Natural killer cell treated with Interleukin-12 subunit alpha and Interleukin-12 subunit beta and Interleukin-15 and Interleukin-18, amount 100 ng/mL, for 72 hours (primary cell): ENCODE measurements around the gene STAU1. TPM values are rescaled to one million over a fixed set of nuclear protein-coding genes. Genes with fewer than 3 reads are reported as not detected.
"Not testable (repeated sequence)": the region's sequence is repeated elsewhere in the genome, so short reads cannot be mapped to it uniquely, and the experiment has no call there.

Experiments
- ATAC-seq, 2 donors: fragments of 150-1000 bp; cut with Tn5 transposase in 1 of 2; sonication (Bioruptor Pico), chemical (Tn5 transposase) in 1 of 2; 2 replicates each; pipeline ENCODE4 v1.10.0; 2021
- DNase-seq: peaks from one replicate; pipeline ENCODE4 v3.0.0; 2022; ENCODE audit warnings: low spot score
- H3K27ac Mint-ChIP-seq, 2 donors: 1 replicate in 1 of 2; 2 replicates in 1 of 2; pipeline ENCODE4 v1.8.0; 2022; ENCODE audit warnings: mixed read lengths in 2 of 2, mild to moderate bottlenecking in 1 of 2, moderate library complexity in 1 of 2
- H3K27me3 Mint-ChIP-seq, 2 donors: 1 replicate in 1 of 2; 2 replicates in 1 of 2; pipeline ENCODE4 v1.8.0; 2022; ENCODE audit warnings: mixed read lengths in 2 of 2
- H3K36me3 Mint-ChIP-seq: one replicate; pipeline ENCODE4 v1.8.0; 2022; ENCODE audit warnings: mixed read lengths
- H3K4me1 Mint-ChIP-seq, 2 donors: 1 replicate in 1 of 2; 2 replicates in 1 of 2; pipeline ENCODE4 v1.8.0; 2022; ENCODE audit warnings: low read depth in 2 of 2, mixed read lengths in 2 of 2, mild to moderate bottlenecking in 1 of 2
- H3K4me3 Mint-ChIP-seq: one replicate; pipeline ENCODE4 v1.8.0; 2022; ENCODE audit warnings: mixed read lengths
- H3K9me3 Mint-ChIP-seq: 2 replicates; pipeline ENCODE4 v1.8.0; 2022; ENCODE audit warnings: mixed read lengths
- total RNA-seq, 2 donors: library from RNA; stranded (reverse); gene quantifications; one replicate each; pipeline ENCODE4 v1.2.3, GENCODE V29; 2022

STAU1 gene
- total RNA-seq, 2 donors from 2014 or later = 77.7 to 86.4 TPM

DNA sequence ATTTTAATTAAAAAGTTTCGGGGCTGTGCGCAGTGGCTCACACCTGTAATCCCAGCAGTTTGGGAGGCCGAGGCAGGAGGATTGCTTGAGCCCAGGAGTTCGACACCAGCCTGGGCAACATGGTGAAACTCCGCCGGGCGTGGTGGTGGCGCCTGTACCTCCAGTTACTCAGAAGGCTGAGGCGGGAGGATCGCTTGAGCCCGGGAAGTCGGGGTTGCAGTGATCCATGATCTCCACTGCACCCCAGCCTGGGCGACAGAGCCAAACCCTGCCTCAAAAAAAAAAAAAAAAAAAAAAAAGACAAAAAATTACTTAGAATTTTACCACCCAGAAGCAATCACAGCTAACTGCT, 30.6 kb upstream of the STAU1 start:
- H3K9me3 Mint-ChIP-seq, DNase-seq, H3K27me3 Mint-ChIP-seq, ATAC-seq: not testable (repeated sequence)
- Mint-ChIP-seq H3K4me1 (peaks cover 25 to 28% of the 10 kb centered on the region in 2 donors), H3K36me3 (peaks cover 16% of the 10 kb centered on the region), H3K4me3 (peak overlapping the region; percentile 99), H3K27ac (peak overlapping the region; percentile 96 to 98)

DNA sequence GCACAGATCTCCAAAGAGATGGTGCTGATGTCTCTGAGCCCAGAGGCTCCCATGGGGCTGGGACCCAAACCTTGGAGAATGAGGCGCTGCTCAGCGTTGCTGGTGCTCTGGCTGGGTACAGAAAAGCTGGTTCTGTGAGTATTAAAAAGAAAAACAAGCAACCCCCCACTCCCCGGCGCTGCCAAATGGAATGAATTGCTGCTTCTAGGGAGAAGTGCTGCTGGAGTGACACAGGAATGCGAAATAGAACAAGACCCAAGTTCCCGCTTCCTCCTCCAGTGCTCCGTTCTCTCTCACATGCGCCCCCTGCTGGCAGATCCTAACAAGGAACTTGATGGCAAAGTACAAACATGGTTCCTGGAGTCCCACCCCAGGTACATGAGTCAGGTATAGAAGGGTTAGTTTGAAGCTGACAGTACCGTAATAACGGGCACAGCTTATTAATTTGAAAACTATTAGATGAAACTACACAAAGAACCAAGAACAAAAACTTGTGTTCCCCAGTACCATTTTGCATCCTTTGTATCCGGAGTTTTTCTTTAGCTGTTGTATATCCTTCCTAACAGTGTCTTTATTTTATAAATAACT, 29.0 kb upstream of the STAU1 start:
- no peaks in the 10 kb centered on the region for H3K27me3 Mint-ChIP-seq
- no peaks in the 10 kb centered on the region for H3K9me3 Mint-ChIP-seq
- DNase-seq (peak; percentile 91), ATAC-seq (peak; percentile 46 to 53)
- peaks cover 25 to 28% of the 10 kb centered on the region in 2 donors for H3K4me1 Mint-ChIP-seq
- H3K36me3 Mint-ChIP-seq = peaks cover 11% of the 10 kb centered on the region
- peak overlapping the region in 1 of 2 donors; percentile 41 for H3K27ac Mint-ChIP-seq
- peak overlapping the region; percentile 32 for H3K4me3 Mint-ChIP-seq

DNA sequence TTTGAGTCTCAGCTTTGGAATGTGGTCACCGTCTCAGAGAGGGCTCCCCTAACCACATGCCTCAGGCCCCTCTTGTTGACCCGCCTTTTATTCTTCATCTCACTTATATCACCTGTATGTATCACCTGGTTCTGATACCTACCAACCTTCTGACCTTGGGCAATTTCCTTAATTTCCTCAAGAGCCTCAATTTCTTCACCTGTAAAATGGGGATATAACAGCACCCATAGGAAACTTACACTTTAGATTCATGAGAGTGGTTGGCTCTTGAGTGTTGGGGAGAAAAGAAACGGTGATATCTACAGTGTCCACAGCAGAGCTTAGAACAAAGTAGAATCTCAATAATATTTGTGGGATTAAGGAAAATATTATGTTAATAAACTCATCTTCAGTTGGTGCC, 27.1 kb upstream of the STAU1 start:
- Mint-ChIP-seq H3K27me3 (no peaks in the 10 kb centered on the region), H3K36me3 (peaks cover 12% of the 10 kb centered on the region), H3K4me3 (no peak overlapping the region), H3K27ac (no peak overlapping the region), H3K4me1 (peaks cover 15 to 17% of the 10 kb centered on the region in 2 donors), H3K9me3 (no peaks in the 10 kb centered on the region)
- ATAC-seq = no peak
- DNase-seq = no peak

DNA sequence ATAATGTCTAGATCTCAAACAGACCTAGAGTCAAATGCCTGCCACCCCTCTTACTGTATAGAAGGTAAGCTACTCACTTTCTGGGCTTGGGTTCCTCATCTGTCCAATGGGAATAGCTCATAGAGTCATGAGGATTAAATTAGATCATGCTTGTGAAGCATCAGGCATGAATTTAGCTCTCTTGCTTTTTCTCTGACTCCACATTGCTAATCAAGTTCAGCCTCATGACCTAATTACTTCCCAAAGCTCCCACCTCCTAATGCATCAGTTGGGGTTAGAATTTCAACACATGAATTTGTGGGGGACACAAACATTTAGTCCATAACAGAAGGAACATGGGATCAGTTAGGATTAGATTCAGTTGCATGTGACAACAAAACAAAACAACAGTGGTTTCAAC, 26.4 kb upstream of the STAU1 start:
- Mint-ChIP-seq H3K36me3 (peaks cover 10% of the 10 kb centered on the region), H3K27me3 (no peaks in the 10 kb centered on the region), H3K4me1 (peaks cover 8 to 11% of the 10 kb centered on the region in 2 donors), H3K27ac (no peak overlapping the region), H3K4me3 (no peak overlapping the region), H3K9me3 (peaks cover 2% of the 10 kb centered on the region)
- DNase-seq (no peak), ATAC-seq (no peak)

DNA sequence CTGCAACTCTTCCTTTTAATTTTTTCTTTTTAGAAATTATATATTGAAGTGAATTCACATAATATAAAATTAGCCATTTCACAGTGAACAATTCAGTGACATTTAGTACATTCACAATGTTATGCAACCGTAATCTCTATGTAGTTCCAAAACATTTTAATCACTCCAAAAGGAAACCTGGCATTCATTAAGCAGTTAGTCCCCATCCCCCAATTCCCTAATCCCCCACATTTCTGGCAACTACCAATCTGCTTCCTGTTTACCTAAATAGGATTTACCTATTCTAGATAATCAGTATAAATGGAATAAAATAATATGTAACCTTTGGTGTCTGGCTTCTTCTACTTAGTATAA, 22.6 kb upstream of the STAU1 start:
- no peak overlapping the region for H3K4me3 Mint-ChIP-seq
- DNase-seq (no peak), ATAC-seq (no peak)
- H3K36me3 Mint-ChIP-seq = peaks cover 6% of the 10 kb centered on the region
- peaks cover 2% of the 10 kb centered on the region for H3K9me3 Mint-ChIP-seq
- H3K4me1 Mint-ChIP-seq = no peaks in the 10 kb centered on the region
- no peaks in the 10 kb centered on the region for H3K27me3 Mint-ChIP-seq
- no peak overlapping the region for H3K27ac Mint-ChIP-seq

DNA sequence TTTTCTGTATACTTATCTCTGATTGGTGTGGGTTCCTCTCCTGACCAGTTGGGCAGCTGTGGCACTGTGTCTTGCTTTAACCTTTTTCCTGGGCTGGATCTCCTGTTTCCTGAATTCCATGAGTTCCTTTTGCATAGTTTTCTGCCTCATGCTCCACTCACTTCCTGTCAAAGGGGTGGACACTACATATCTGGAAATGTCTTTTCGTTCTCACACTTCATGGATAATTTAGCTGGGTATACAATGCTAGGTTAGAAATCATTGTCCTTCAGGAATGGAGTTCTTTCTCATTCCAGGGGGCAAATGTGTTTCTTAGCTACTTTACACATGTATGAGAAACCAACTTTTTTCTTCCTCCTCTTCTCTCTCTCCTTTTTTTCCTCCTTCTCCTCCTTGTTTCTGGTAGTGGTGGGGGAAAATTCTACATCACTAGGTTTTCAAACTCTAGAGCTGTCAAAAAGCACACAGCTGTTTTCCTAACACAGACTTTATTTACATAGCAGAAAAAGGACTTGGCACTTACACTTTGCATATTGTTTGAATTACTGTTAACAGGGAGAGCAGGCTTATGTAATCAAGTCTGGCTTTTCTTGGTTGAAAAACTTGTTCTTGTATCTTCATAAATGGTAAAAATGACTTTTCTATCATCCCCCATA, 22.1 kb upstream of the STAU1 start:
- Mint-ChIP-seq H3K27ac (no peak overlapping the region), H3K9me3 (peaks cover 2% of the 10 kb centered on the region)

DNA sequence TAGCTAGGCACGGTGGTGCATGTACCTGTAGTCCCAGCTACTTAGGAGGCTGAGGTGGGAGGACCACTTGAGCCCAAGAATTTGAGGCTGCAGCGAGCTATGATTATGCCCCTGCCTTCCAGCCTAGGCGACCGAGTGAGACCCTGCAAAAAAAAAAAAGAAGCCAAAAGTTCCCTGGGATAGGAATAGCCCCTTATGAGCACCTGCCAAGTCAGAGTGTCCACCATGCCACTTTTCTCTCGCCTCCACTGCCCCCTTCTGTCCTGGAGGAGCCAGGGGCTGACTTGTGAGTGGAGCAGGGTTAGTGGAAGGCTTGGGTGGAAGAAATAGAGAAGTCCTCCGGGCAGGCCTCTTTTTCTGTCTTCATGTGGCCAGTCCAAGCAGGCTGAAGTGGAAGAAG, 18.9 kb upstream of the STAU1 start:
- DNase-seq (no peak), ATAC-seq (no peak)
- no peaks in the 10 kb centered on the region for H3K4me1 Mint-ChIP-seq

More for the DNA sequence above, 22.1 kb upstream of the STAU1 start:
- H3K4me1 Mint-ChIP-seq = no peaks in the 10 kb centered on the region
- H3K4me3 Mint-ChIP-seq = no peak overlapping the region
- H3K27me3 Mint-ChIP-seq = no peaks in the 10 kb centered on the region
- H3K36me3 Mint-ChIP-seq = peaks cover 6% of the 10 kb centered on the region
- DNase-seq (no peak), ATAC-seq (no peak)

DNA sequence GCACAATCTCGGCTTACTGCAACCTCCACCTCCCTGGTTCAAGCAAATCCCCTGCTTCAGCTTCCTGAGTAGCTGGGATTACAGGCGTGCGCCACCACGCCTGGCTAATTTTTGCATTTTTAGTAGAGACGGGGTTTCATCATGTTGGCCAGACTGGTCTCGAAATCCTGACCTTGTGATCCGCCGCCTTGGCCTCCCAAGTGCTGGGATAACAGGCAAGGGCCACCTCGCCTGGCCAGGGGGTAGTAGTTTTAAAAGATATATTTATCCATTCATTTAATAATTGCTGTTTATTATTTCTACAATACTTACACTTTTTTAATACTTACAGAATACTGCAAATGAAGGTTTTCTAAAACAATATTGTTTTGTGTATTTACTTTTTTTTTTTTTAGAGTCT, 15.6 kb upstream of the STAU1 start:
- Mint-ChIP-seq H3K27me3 (no peaks in the 10 kb centered on the region), H3K4me1 (no peaks in the 10 kb centered on the region), H3K9me3 (no peaks in the 10 kb centered on the region), H3K36me3 (no peaks in the 10 kb centered on the region), H3K4me3 (no peak overlapping the region), H3K27ac (no peak overlapping the region)
- ATAC-seq = no peak
- DNase-seq = no peak

More for the DNA sequence above, 18.9 kb upstream of the STAU1 start:
- peaks cover 2% of the 10 kb centered on the region for H3K9me3 Mint-ChIP-seq
- no peaks in the 10 kb centered on the region for H3K27me3 Mint-ChIP-seq
- no peak overlapping the region for H3K27ac Mint-ChIP-seq
- no peak overlapping the region for H3K4me3 Mint-ChIP-seq
- peaks cover 6% of the 10 kb centered on the region for H3K36me3 Mint-ChIP-seq

DNA sequence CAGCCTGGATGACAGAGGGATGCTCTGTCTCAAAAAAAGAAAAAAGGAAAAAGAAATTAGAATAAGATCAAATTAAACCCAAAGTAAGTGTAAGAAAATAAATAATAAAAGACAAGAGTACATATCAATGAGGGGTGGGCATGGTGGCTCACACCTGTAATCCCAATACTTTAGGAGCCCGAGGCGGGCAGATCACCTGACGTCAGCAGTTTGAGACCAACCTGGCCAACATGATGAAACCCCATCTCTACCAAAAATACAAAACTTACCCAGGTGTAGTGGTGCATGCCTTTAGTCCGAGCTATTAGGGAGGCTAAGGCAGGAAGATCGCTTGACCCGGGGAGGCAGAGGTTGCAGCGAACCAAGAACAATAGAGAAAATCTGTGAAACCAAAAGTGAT, 14.9 kb upstream of the STAU1 start:
- no peak overlapping the region for H3K4me3 Mint-ChIP-seq
- no peak overlapping the region for H3K27ac Mint-ChIP-seq
- DNase-seq = no peak
- H3K4me1 Mint-ChIP-seq = no peaks in the 10 kb centered on the region
- H3K27me3 Mint-ChIP-seq = no peaks in the 10 kb centered on the region
- no peak for ATAC-seq
- no peaks in the 10 kb centered on the region for H3K36me3 Mint-ChIP-seq
- H3K9me3 Mint-ChIP-seq = no peaks in the 10 kb centered on the region

DNA sequence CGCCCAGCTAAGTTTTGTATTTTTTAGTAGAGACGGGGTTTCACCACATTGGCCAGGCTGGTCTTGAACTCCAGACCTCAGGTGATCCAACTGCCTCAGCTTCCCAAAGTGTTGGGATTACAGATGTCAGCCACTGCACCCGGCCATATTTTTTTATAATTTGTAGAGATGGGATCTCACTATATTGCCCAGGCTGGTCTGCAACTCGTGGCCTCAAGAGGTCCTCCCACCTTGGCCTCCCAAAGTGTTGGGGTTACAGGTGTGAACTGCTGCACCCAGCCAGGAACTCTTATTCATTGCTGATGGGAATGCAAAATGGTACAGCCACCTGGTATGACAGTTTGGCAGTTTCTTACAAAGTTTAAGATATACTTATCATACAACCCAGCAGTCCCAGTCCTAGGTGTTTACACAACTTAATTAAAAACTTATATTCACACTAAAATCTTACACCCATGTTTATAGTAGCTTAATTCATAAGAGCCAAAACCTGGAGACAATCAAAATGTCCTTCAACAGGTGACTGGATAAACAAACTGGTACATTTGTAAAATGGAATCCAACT, 11.7 kb upstream of the STAU1 start:
- H3K4me1 Mint-ChIP-seq = no peaks in the 10 kb centered on the region
- no peaks in the 10 kb centered on the region for H3K36me3 Mint-ChIP-seq
- no peak for ATAC-seq
- DNase-seq = no peak
- no peak overlapping the region for H3K27ac Mint-ChIP-seq
- no peaks in the 10 kb centered on the region for H3K9me3 Mint-ChIP-seq
- H3K4me3 Mint-ChIP-seq = no peak overlapping the region
- H3K27me3 Mint-ChIP-seq = no peaks in the 10 kb centered on the region

DNA sequence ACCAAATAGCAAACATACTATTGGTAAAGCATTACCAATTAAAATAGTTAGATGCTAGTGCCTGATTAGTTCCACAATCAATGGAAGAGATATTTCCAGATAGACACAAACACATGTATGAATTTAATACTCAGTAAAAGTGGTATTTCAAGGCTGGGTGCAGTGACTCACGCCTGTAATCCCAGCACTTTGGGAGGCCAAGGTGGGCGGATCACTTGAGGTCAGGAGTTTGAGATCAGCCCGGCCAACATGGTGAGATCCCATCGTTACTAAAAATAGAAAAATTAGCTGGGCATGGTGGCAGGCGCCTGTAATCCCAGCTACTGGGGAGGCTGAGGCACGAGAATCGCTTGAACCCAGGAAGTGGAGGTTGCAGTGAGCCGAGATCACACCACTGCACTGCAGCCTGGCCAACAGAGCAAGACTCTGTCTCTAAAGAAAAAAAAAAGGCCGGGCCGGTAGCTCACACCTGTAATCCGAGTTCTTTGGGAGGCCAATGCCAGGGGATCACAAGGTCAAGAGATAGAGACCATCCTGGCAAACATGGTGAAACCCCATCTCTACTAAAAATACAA, 4.9 kb upstream of the STAU1 start:
- not testable (repeated sequence) for ATAC-seq, H3K27me3 Mint-ChIP-seq, DNase-seq, H3K9me3 Mint-ChIP-seq, H3K27ac Mint-ChIP-seq, H3K36me3 Mint-ChIP-seq, H3K4me3 Mint-ChIP-seq
- H3K4me1 Mint-ChIP-seq = peaks cover 6 to 11% of the 10 kb centered on the region in 2 donors

DNA sequence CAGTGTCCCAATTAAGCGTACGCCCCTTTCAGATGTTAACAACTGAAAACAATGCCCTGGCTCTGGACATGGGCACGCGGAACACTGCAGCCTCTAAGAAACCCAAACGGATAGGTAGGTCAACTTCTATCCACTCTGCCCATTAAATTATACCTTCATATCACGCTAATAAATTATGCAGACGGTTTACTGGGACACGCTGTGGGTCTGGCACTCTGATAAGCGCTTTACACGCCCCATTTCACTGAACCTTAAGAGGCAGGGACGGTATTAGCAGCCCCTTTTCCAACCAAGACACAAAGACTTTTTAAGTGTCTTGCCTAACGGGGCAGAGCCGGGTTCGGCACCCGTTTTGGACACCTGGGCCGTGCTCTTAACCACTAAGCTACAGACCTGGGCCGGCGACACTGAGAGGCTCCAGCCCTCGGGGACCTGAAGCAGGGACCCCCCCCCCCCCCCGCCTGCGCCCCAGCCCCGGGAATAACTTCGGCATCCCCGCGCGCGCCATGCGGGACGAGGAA, 744 bp downstream of the STAU1 start:
- no peak for ATAC-seq
- peaks cover 29 to 50% of the 10 kb centered on the region in 2 donors for H3K4me1 Mint-ChIP-seq
- H3K9me3 Mint-ChIP-seq = no peaks in the 10 kb centered on the region
- peaks cover 7% of the 10 kb centered on the region for H3K36me3 Mint-ChIP-seq
- DNase-seq = no peak
- peak overlapping the region; percentile 83 to 94 for H3K27ac Mint-ChIP-seq
- H3K4me3 Mint-ChIP-seq = peak overlapping the region; percentile 100
- H3K27me3 Mint-ChIP-seq = peaks cover 0 to 2% of the 10 kb centered on the region in 2 donors

DNA sequence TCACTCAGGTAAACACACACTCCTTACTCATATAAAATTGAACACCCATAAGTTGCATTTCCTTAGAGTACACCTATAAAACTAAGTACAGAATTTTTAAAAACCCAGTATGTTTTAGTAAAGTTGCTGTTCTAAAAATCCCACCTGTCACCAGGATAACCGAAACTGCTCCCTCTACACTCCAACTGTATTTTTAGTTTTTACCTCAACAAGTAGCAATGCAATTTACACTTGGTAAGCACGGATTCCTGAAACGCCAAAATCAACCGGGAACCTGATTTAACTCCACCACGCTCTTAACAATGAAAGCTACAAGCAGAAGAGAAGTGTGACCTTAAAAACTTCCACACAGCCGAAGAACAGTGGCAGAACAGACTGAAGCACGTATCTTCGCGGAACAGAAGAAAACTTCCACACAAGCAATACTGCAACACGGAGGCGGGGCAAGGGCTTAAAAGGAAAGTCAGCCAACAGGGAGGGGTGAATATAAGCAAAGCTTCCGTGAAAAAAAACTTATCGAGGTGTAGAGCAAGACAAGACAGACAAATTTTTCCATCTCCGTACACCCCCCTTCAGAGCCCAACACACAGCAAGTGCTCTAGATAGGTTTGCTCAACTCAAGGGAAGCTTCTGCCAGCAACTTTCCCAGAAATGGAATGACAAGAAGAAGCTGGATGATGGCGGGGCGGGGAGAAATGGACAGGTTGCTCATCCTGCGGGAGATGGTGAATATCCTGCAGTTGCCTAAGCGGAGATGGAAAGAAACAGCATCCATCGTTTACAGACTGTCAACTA, 1.4 kb downstream of the STAU1 start:
- H3K4me1 Mint-ChIP-seq = peaks cover 29 to 50% of the 10 kb centered on the region in 2 donors
- no peaks in the 10 kb centered on the region for H3K9me3 Mint-ChIP-seq
- H3K36me3 Mint-ChIP-seq = peaks cover 7% of the 10 kb centered on the region
- DNase-seq (peak; percentile 77), ATAC-seq (peak; percentile 2 to 16)
- peaks cover 0 to 2% of the 10 kb centered on the region in 2 donors for H3K27me3 Mint-ChIP-seq
- H3K4me3 Mint-ChIP-seq = peak overlapping the region; percentile 100
- H3K27ac Mint-ChIP-seq = peak overlapping the region; percentile 83 to 94
